ENCODE measurements around the gene RNU7-1.

DNA sequence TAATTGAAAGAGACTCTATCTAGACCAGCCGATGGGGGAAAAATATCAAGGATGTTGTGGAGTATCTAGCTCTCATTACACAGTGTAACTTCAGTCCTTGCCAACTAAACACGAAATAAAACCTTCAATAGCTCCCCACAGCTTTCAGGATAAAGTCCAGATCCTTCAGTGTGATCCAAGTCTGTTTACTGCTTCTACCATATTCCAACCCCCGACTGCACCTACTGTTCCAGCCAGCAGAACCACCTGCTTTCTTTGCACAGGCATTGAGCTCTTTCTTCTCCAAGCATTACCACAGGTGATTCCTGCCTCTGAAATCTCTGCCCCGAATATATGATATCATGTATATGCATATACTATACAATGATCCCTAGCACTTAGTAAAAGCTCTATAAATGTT is 41.2 kb upstream of the RNU7-1 start:
- no peak for TF ChIP-seq CTCF (IDR thresholded peaks at IDR 0.05; ENCODE audit: poor library complexity)
- TF ChIP-seq EZH2 (IDR thresholded peaks at IDR 0.05; ENCODE audit: borderline replicate concordance) = no peak

Measured in hepatocyte (in vitro differentiated cells).